Endothelial cell of umbilical vein (primary cell): ENCODE results near the gene TLE1. TPM values are rescaled to one million over a fixed set of nuclear protein-coding genes. Genes with fewer than 3 reads are reported as not detected.

Experiments
- BruUV-seq: library from RNA; stranded (reverse); fragments of 400-500 nt; replicated peaks from 2 replicates; lab custom pipeline; 2021; lab: Mats Ljungman, UMichigan
- CTCF ChIA-PET: fragments of 300-600, 350-600 bp; sonication (Branson Sonifier 250); formaldehyde crosslinking; loops from one replicate; lab custom pipeline; 2021; ENCODE audit warnings: antibody characterized with exemption, inconsistent platforms; lab: Charles Lee
- POLR2A ChIA-PET: fragments of 300-600, 350-600 bp; sonication (Branson Sonifier 250); formaldehyde crosslinking; loops from one replicate; lab custom pipeline; 2021; ENCODE audit warnings: antibody characterized with exemption, inconsistent platforms; lab: Charles Lee
- DNase-seq: peaks from one replicate; pipeline ENCODE4 v3.0.0-alpha.2; 2011; ENCODE audit warnings: low read depth, low spot score
- FAIRE-seq: peaks from 2 replicates; lab custom pipeline; 2011; peaks lifted over from hg19 to GRCh38; lab: Jason Lieb, UNC
- H2AFZ ChIP-seq: 2 replicates; pipeline ENCODE4 v1.6.0; 2012; ENCODE audit warnings: low read depth, low read length, control low read depth, inconsistent platforms
- H3K27ac ChIP-seq: 2 replicates; pipeline ENCODE4 v1.5.1; 2011; ENCODE audit warnings: low read depth, mild to moderate bottlenecking, control low read depth, low read length, moderate library complexity; ENCODE audit not compliant: insufficient read depth
- H3K27me3 ChIP-seq, 2 experiments: 2 replicates each; pipeline versions ENCODE4 v1.6.0 to v1.6.1; 2011; ENCODE audit warnings: low read length in 2 of 2, mixed read lengths in 1 of 2; ENCODE audit not compliant: control insufficient read depth in 2 of 2, insufficient read depth in 2 of 2
- H3K36me3 ChIP-seq, 2 experiments: 2 replicates in 1 of 2; 3 replicates in 1 of 2; pipeline ENCODE4 v1.5.1; 2011; ENCODE audit warnings: low read length in 2 of 2, mild to moderate bottlenecking in 1 of 2, moderate library complexity in 1 of 2; ENCODE audit not compliant: control insufficient read depth in 2 of 2, insufficient read depth in 2 of 2; ENCODE audit errors: extremely low read depth in 1 of 2
- H3K4me1 ChIP-seq: 3 replicates; pipeline ENCODE4 v1.5.1; 2011; ENCODE audit warnings: mild to moderate bottlenecking, low read length; ENCODE audit not compliant: control insufficient read depth, insufficient read depth; ENCODE audit errors: extremely low read depth
- H3K4me2 ChIP-seq: 2 replicates; pipeline ENCODE4 v1.6.1; 2011; ENCODE audit warnings: low read length, control low read depth, mixed read lengths; ENCODE audit not compliant: insufficient read depth
- H3K4me3 ChIP-seq, 3 experiments: fragments of 200-600 bp in 1 of 3; sonication (generic), shearing (Covaris generic) in 1 of 3; replicated peaks in 1 of 3; 2 replicates each; pipeline ENCODE4 v1.5.1; 2011 to 2016; ENCODE audit warnings: control low read depth in 3 of 3, low read length in 3 of 3, mild to moderate bottlenecking in 2 of 3, inconsistent platforms in 1 of 3, low read depth in 1 of 3, moderate library complexity in 1 of 3; ENCODE audit not compliant: insufficient read depth in 1 of 3
- H3K79me2 ChIP-seq: 2 replicates; pipeline ENCODE4 v1.6.0; 2012; ENCODE audit warnings: low read length, inconsistent platforms; ENCODE audit not compliant: control insufficient read depth, insufficient read depth
- H3K9ac ChIP-seq: replicated peaks from 2 replicates; pipeline ENCODE3; 2011; ENCODE audit warnings: low read length, control low read depth; ENCODE audit not compliant: insufficient read depth; ENCODE audit errors: extremely low read depth
- H3K9me1 ChIP-seq: replicated peaks from 3 replicates; pipeline ENCODE4 v1.6.0; 2011; ENCODE audit warnings: mild to moderate bottlenecking, low read length; ENCODE audit not compliant: control insufficient read depth, insufficient read depth; ENCODE audit errors: extremely low read depth
- H3K9me3 ChIP-seq: replicated peaks from 2 replicates; pipeline ENCODE4 v1.5.1; 2012; ENCODE audit warnings: low read length, inconsistent platforms; ENCODE audit not compliant: control insufficient read depth, insufficient read depth
- H4K20me1 ChIP-seq: replicated peaks from 2 replicates; pipeline ENCODE3; 2011; ENCODE audit warnings: mild to moderate bottlenecking, low read length; ENCODE audit not compliant: control insufficient read depth, insufficient read depth; ENCODE audit errors: extremely low read depth
- CTCF ChIP-seq, 2 donors: IDR thresholded peaks; 1 replicate in 1 of 2; 2 replicates in 1 of 2; pipeline ENCODE4 v1.5.1; 2011; ENCODE audit warnings: low read length in 2 of 2, mild to moderate bottlenecking in 2 of 2, moderate library complexity in 2 of 2, control low read depth in 1 of 2, inconsistent platforms in 1 of 2, low read depth in 1 of 2; ENCODE audit not compliant: insufficient read depth in 1 of 2; ENCODE audit errors: extremely low read depth in 1 of 2
- EZH2 ChIP-seq: IDR thresholded peaks from 2 replicates; pipeline ENCODE4 v1.6.1; 2012; ENCODE audit warnings: borderline replicate concordance, low read depth, mild to moderate bottlenecking, moderate library complexity, low read length, inconsistent platforms; ENCODE audit not compliant: severe bottlenecking
- FOS ChIP-seq: IDR thresholded peaks from 2 replicates; pipeline ENCODE4 v1.6.1; 2011; ENCODE audit warnings: mild to moderate bottlenecking, low read length, moderate library complexity, borderline replicate concordance; ENCODE audit not compliant: insufficient read depth
- GATA2 ChIP-seq: IDR thresholded peaks from 2 replicates; pipeline ENCODE4 v1.7.0; 2011; ENCODE audit warnings: low read depth, mild to moderate bottlenecking, moderate library complexity, mixed read lengths, low read length; ENCODE audit not compliant: insufficient read length, insufficient read depth
- JUN ChIP-seq: IDR thresholded peaks from 2 replicates; pipeline ENCODE4 v1.6.1; 2011; ENCODE audit warnings: borderline replicate concordance, low read depth; ENCODE audit not compliant: insufficient read length, insufficient read depth
- MAX ChIP-seq: IDR thresholded peaks from 2 replicates; pipeline ENCODE4 v1.6.1; 2011; ENCODE audit not compliant: insufficient read depth, insufficient read length
- MYC ChIP-seq: IDR thresholded peaks from one replicate; pipeline ENCODE4 v1.6.1; 2011; ENCODE audit warnings: mild to moderate bottlenecking, low read depth, low read length
- POLR2A ChIP-seq: IDR thresholded peaks from 2 replicates; pipeline ENCODE4 v1.6.1; 2012; ENCODE audit warnings: low read depth, mild to moderate bottlenecking, control low read depth, low read length
- POLR2AphosphoS5 ChIP-seq: IDR thresholded peaks from 2 replicates; pipeline ENCODE4 v1.6.1; 2012; ENCODE audit warnings: low read depth, mild to moderate bottlenecking, control low read depth, low read length, moderate library complexity; ENCODE audit not compliant: insufficient read depth
- dilution Hi-C: fragments of 300-500 bp; cut with MboI; formaldehyde crosslinking; loops from one replicate; pipeline ENCODE4 v1.15.0; 2019; ENCODE audit warnings: low sequenced_read_pairs; ENCODE audit not compliant: extremely low pct_ligation_motif_present
- intact Hi-C: fragments of 100-400 bp; cut with micrococcal nuclease; formaldehyde crosslinking; loops from one replicate; pipeline ENCODE4 v1.10.0; 2022
- polyA plus RNA-seq, 4 experiments: library from polyadenylated mRNA; depleted of rRNA in 3 of 4; stranded (reverse) in 3 of 4; unstranded in 1 of 4; fragments of >200 nt; gene quantifications; 2 replicates each; pipeline versions ENCODE4 v1.2.1 to v1.2.3, GENCODE V29; 2011 to 2012; ENCODE audit warnings: missing spikeins in 1 of 4
- total RNA-seq: library from RNA; stranded (reverse); gene quantifications from 2 replicates; pipeline ENCODE4 v1.2.3, GENCODE V29; 2021

The TLE1 gene
- total and polyA plus RNA-seq, 2 donors (not counting 3 experiments of a cell fraction or from before 2014, with no cell fraction given): 55.0 to 58.2 TPM

- H3K9me1 ChIP-seq: no peaks in the 10 kb centered on the region
- TF ChIP-seq MAX (no peak), POLR2AphosphoS5 (no peak), JUN (no peak), CTCF (IDR thresholded peaks at IDR 0.05; ENCODE audit: extremely low read depth in 1 of 2, insufficient read depth in 1 of 2, low read depth in 1 of 2, low read length in 2 of 2) (no peak), EZH2 (no peak), FOS (no peak), POLR2A (no peak), GATA2 (no peak), MYC (no peak)
- no peaks in the 10 kb centered on the region for H3K79me2 ChIP-seq
- H3K4me3 ChIP-seq: no peak overlapping the region
- ChIA-PET CTCF (no interaction called here), POLR2A (no interaction called here)
- dilution Hi-C loops (no loop called here), intact Hi-C loops (no loop called here)
- H2AFZ ChIP-seq: no peak overlapping the region
- no TSS peak for BruUV-seq
- no peak overlapping the region for H3K4me2 ChIP-seq
- DNase-seq (no peak), FAIRE-seq (peak; percentile 8)
- no peak overlapping the region for H3K9ac ChIP-seq
- no peaks in the 10 kb centered on the region for H4K20me1 ChIP-seq
- H3K27ac ChIP-seq: no peak overlapping the region
- no peaks in the 10 kb centered on the region for H3K9me3 ChIP-seq
- no peaks in the 10 kb centered on the region for H3K36me3 ChIP-seq
- H3K4me1 ChIP-seq: no peaks in the 10 kb centered on the region
- no peaks in the 10 kb centered on the region for H3K27me3 ChIP-seq
These were observed 153.7 kb downstream of the TLE1 start for GRCh38 chr9:81535542-81536241.
